ENCODE results near the gene ANKRD23.

The ANKRD23 gene

DNA sequence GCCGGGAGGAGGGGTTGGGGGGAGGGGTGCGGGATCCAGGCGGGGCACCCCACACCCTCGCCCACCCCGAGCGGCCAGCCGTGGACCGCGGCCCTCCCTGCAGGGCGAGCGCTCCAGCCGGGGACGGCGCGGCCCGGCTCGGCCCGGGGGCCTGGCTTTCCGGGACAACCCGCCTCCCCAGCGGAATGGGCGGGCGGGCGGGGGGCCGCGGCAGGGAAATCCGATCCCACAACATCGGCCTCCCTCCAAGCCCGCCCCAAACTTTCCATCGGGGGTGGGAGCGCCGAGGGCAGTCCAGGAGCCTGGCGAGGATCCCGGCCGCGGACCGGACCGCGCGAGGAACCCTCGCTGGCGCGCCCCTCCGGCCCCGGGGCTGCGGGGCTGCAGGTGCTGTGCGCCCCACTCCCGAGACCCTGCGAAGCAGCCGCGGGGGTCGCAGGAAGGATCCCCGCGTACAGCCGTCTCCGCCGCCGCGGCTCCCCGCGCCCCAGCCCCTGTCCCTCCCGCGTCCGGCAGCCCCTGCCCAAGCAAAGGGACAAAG is 25.5 kb upstream of the ANKRD23 start:
- Histone ChIP-seq H2AFZ (ENCODE audit: low read depth, low read length) (peak overlapping the region; percentile 50; the same call in 1 of the 2 replicates), H4K20me1 (ENCODE audit: insufficient read depth, low read length) (no peaks in the 10 kb centered on the region), H3K9ac (ENCODE audit: low read length) (peak overlapping the region; percentile 93), H3K4me2 (ENCODE audit: low read length) (peak overlapping the region; percentile 92), H3K36me3 (replicated peaks; ENCODE audit: low read depth, low read length) (peaks cover 8% of the 10 kb centered on the region), H3K79me2 (ENCODE audit: low read length) (peaks cover 21% of the 10 kb centered on the region), H3K27ac (ENCODE audit: low read length) (no peak overlapping the region), H3K4me3 (ENCODE audit: low read length) (peak overlapping the region; percentile 87), H3K4me1 (ENCODE audit: low read length) (peaks cover 18% of the 10 kb centered on the region), H3K27me3 (ENCODE audit: low read depth, low read length) (peaks cover 4% of the 10 kb centered on the region; the same call in 1 of the 2 replicates), H3K9me3 (ENCODE audit: insufficient read depth, low read length) (no peaks in the 10 kb centered on the region)
- no peak for TF ChIP-seq EZH2phosphoT487 (IDR thresholded peaks at IDR 0.05; ENCODE audit: low read depth)
- TF ChIP-seq, protein P1, sequence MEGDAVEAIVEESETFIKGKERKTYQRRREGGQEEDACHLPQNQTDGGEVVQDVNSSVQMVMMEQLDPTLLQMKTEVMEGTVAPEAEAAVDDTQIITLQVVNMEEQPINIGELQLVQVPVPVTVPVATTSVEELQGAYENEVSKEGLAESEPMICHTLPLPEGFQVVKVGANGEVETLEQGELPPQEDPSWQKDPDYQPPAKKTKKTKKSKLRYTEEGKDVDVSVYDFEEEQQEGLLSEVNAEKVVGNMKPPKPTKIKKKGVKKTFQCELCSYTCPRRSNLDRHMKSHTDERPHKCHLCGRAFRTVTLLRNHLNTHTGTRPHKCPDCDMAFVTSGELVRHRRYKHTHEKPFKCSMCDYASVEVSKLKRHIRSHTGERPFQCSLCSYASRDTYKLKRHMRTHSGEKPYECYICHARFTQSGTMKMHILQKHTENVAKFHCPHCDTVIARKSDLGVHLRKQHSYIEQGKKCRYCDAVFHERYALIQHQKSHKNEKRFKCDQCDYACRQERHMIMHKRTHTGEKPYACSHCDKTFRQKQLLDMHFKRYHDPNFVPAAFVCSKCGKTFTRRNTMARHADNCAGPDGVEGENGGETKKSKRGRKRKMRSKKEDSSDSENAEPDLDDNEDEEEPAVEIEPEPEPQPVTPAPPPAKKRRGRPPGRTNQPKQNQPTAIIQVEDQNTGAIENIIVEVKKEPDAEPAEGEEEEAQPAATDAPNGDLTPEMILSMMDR (IDR thresholded peaks at IDR 0.05; ENCODE audit: low read depth, low read length): no peak

- H3K36me3 ChIP-seq (replicated peaks; ENCODE audit: low read depth, low read length): peaks cover 11% of the 10 kb centered on the region
These were observed 24.9 kb upstream of the ANKRD23 start for GRCh38 chr2:96868555-96869280.

GRCh38 chr2:96867756-96868554 is 24.1 kb upstream of the ANKRD23 start:
- no peaks in the 10 kb centered on the region for H3K9me3 ChIP-seq (ENCODE audit: insufficient read depth, low read length)
- peak overlapping the region; percentile 92 for H3K4me2 ChIP-seq (ENCODE audit: low read length)
- H2AFZ ChIP-seq (ENCODE audit: low read depth, low read length): peak overlapping the region; percentile 55; the same call in 1 of the 2 replicates
- H3K4me1 ChIP-seq (ENCODE audit: low read length): peaks cover 5% of the 10 kb centered on the region
- peak overlapping the region; percentile 87 for H3K4me3 ChIP-seq (ENCODE audit: low read length)
- TF ChIP-seq, protein P1 (IDR thresholded peaks at IDR 0.05; ENCODE audit: low read depth, low read length): no peak
- TF ChIP-seq EZH2phosphoT487 (IDR thresholded peaks at IDR 0.05; ENCODE audit: low read depth): no peak
- peak overlapping the region; percentile 93 for H3K9ac ChIP-seq (ENCODE audit: low read length)
- peaks cover 11% of the 10 kb centered on the region for H3K36me3 ChIP-seq (replicated peaks; ENCODE audit: low read depth, low read length)
- peaks cover 4% of the 10 kb centered on the region; the same call in 1 of the 2 replicates for H3K27me3 ChIP-seq (ENCODE audit: low read depth, low read length)
- H4K20me1 ChIP-seq (ENCODE audit: insufficient read depth, low read length): no peaks in the 10 kb centered on the region
- peak overlapping the region; percentile 63 for H3K27ac ChIP-seq (ENCODE audit: low read length)
- H3K79me2 ChIP-seq (ENCODE audit: low read length): peaks cover 21% of the 10 kb centered on the region

More at GRCh38 chr2:96868555-96869280, 24.9 kb upstream of the ANKRD23 start:
- peak overlapping the region; percentile 55; the same call in 1 of the 2 replicates for H2AFZ ChIP-seq (ENCODE audit: low read depth, low read length)
- no peaks in the 10 kb centered on the region for H4K20me1 ChIP-seq (ENCODE audit: insufficient read depth, low read length)
- H3K27me3 ChIP-seq (ENCODE audit: low read depth, low read length): peaks cover 4% of the 10 kb centered on the region; the same call in 1 of the 2 replicates
- peak overlapping the region; percentile 87 for H3K4me3 ChIP-seq (ENCODE audit: low read length)
- H3K79me2 ChIP-seq (ENCODE audit: low read length): peaks cover 21% of the 10 kb centered on the region
- peak overlapping the region; percentile 92 for H3K4me2 ChIP-seq (ENCODE audit: low read length)
- H3K9ac ChIP-seq (ENCODE audit: low read length): peak overlapping the region; percentile 93
- peak overlapping the region; percentile 63 for H3K27ac ChIP-seq (ENCODE audit: low read length)
- no peak for TF ChIP-seq EZH2phosphoT487 (IDR thresholded peaks at IDR 0.05; ENCODE audit: low read depth)
- TF ChIP-seq, protein P1 (IDR thresholded peaks at IDR 0.05; ENCODE audit: low read depth, low read length): peak; percentile 70
- H3K9me3 ChIP-seq (ENCODE audit: insufficient read depth, low read length): no peaks in the 10 kb centered on the region
- H3K4me1 ChIP-seq (ENCODE audit: low read length): peaks cover 12% of the 10 kb centered on the region
